ENCODE measurements around the gene WFDC6.

DNA sequence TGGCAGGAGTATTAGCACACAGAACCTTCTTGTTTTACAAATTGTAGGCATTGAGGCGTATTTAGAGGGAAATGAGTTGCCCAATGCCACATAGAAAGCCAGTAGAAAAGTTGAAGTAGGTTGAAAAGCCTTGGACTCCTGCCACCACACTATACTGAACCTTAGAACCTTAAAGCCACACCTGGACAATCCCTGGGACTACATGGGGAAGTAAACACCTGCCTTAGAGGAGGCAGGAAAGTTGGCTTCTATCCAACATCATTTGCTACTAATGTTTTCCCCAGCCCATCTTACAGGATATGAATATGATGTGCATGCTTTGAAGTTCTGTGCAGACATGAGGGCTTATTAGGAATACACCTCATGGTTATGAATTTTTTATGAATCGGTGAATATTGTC is 13.2 kb upstream of the WFDC6 start:
- TF ChIP-seq CTCF (IDR thresholded peaks at IDR 0.05): no peak
- no peak for TF ChIP-seq POLR2A (IDR thresholded peaks at IDR 0.05)
- no peak for TF ChIP-seq POLR2AphosphoS5 (IDR thresholded peaks at IDR 0.05)
- TF ChIP-seq EP300 (IDR thresholded peaks at IDR 0.05): no peak

All from sigmoid colon (tissue), 4 donors.